Urothelium cell line (cell line): ENCODE results near the gene SPAG8.
A peak's percentile ranks its signal among the peaks of the same experiment; 100 is the strongest.

Experiments
- DNase-seq: peaks from one replicate; pipeline ENCODE4 v3.0.0; 2011; ENCODE audit warnings: low spot score, mixed read lengths
- FAIRE-seq: peaks from 2 replicates; lab custom pipeline; 2011; peaks lifted over from hg19 to GRCh38; lab: Jason Lieb, UNC

Gene SPAG8, protein sequence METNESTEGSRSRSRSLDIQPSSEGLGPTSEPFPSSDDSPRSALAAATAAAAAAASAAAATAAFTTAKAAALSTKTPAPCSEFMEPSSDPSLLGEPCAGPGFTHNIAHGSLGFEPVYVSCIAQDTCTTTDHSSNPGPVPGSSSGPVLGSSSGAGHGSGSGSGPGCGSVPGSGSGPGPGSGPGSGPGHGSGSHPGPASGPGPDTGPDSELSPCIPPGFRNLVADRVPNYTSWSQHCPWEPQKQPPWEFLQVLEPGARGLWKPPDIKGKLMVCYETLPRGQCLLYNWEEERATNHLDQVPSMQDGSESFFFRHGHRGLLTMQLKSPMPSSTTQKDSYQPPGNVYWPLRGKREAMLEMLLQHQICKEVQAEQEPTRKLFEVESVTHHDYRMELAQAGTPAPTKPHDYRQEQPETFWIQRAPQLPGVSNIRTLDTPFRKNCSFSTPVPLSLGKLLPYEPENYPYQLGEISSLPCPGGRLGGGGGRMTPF

GRCh38 chr9:35812025-35812602 is at the start of gene SPAG8:
TSS of gene SPAG8 (minus strand) at chr9:35812262. CDS start at chr9:35812147, 115 bp downstream.
- DNase-seq (peak; percentile 92), FAIRE-seq (no peak)

DNA sequence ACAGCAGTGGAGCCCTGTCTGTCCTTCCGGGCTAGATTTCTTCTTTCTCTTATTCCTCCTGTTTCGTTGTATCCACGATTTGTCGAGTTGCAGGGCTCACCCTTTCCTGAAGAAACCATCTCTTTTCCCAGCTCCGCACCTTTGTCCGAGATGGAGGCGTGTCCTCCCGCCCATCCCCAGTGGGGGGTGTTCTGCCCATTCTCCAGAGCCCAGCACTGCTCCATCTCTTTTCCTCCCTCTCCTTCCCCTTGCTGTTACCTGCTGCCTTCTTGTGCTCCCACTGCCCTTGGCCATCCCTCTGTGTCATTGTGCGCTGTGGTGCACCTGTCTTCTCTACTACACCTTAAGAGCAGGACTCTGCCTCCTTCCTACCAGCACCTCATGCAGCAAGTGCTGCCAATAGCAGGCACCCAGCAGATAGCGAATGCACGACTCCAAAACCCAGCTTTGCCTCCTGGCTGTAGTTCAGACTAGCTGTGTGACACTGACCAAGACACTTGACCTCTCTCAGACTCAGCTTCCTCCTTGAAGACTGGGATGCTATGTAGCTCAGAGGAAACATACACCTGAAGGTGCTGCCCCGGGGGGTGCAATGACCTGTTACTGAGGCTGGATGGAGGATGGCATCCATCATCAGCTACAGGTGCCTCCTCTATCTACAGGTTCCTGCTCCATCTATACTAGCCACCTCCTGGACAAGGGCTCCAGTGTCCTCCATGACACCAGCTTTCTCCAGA is 49.3 kb upstream of the SPAG8 start:
- no peak for FAIRE-seq

DNA sequence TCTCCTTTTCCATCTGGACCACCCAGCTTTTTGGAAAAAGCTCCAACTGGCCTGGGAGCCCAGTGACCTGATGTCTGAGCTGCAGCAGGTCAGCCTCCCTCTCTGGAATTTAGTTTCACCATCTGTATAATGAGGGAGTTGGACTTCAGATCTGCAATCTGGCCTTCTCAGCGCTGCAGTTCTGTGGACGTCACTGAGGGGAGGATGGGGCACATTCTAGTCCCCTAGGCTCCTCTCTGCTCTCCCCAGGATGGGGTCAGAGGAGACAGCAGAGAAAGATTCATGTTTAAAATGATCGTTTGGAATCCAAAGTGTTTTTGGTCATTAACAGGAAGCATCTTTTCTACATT is 47.9 kb upstream of the SPAG8 start:
- no peak for FAIRE-seq
- DNase-seq: no peak

More for the DNA sequence above, 49.3 kb upstream of the SPAG8 start:
- no peak for DNase-seq

DNA sequence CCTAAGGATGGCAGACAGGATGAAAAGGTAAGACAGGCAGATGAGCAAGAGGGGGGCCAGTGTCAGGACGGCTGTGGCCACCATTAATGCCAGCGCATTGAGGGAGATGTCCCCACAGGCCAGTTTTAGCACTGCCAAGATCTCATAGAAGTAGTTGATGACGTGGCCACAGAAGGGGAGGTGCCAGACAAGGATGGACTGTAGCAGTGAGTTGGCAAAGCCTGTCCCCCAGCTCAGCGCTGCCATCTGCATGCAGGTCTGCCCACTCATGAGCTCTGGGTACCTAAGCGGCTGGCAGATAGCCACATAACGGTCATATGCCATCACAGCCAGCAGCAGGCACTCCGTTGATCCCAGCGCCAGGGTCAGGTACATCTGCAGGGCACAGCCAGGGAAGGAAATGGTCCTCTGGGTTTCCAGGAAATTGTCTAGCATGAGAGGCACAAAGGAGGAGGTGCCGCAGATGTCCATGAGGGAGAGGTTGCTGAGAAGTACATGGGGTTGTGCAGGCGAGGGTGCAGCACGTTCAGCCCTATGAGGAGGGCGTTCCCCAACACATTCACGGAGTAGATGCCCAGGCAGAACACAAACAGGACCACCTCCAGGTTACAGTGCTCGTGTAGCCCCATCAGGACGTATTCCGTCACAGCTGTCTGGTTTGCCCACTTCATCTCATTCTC is 47.4 kb upstream of the SPAG8 start:
- FAIRE-seq: no peak
- DNase-seq: no peak

- DNase-seq (no peak), FAIRE-seq (no peak)
These were observed 46.4 kb upstream of the SPAG8 start for GRCh38 chr9:35858458-35858857.

GRCh38 chr9:35856882-35857281 is 44.8 kb upstream of the SPAG8 start:
- no peak for FAIRE-seq
- DNase-seq: no peak

DNA sequence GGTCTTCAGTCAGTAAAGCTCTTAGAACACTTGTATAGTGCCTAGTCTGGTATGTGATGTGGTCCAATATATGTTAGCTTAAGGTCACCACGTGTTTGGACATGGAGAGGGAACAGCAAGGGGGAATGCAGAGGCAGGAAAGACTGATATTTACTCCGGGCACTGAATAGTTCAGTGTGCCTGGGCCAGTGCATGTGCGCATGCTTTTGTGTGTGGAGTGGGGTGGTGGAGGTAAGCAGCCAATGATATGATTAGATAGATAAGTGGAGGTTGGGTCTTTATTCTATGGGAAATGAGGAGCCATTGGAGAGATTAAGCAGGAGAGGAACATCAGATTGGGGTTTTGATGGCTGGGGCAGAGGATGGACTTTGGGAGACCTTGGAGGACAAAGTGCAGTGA is 44.1 kb upstream of the SPAG8 start:
- FAIRE-seq (no peak), DNase-seq (no peak)

- DNase-seq (no peak), FAIRE-seq (no peak)
These were observed 42.2 kb upstream of the SPAG8 start for GRCh38 chr9:35854091-35854762.

GRCh38 chr9:35852876-35853865 is 41.1 kb upstream of the SPAG8 start:
- no peak for FAIRE-seq
- no peak for DNase-seq

- FAIRE-seq: no peak
These were observed 40.3 kb upstream of the SPAG8 start for GRCh38 chr9:35852267-35852815.

DNA sequence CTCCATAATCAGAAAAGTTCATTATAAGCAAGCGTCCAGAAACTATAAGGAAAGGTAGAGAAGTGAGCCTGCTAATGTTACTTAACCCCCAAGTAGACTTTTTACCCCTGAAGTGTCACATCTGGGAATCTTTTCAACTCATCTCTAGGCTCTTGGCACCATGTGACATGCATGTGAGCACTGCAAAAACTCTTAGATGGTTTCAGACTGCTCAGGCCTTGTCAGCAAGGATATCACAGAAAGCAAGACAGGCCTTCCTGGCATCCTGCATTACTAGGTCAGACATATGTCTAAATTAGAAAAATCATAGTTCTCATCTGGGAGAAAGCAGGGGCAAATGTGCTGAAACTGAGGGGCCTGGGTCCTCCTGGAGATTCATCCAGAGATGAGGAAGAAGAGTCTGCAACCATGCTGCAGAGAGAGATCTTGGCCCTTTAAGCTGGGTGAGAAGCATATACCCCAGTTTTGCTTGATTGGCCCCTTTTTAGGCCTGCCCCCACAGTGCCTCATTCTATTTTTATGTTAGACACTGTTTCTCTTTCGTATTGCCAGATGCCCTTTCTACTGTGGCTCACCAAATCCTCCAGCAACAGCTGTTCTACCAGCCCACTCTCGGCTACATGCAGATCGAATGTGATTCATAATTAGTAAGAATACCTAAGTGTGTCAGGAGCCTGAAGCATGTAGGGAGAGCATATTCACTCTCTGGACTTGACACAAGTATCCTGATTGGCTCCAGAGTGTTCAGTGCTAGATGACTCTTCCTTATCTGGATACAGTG is 35.9 kb upstream of the SPAG8 start:
- DNase-seq: no peak

More at GRCh38 chr9:35852267-35852815, 40.3 kb upstream of the SPAG8 start:
- DNase-seq: no peak

GRCh38 chr9:35845824-35846771 is 34.0 kb upstream of the SPAG8 start:
- DNase-seq: no peak
- FAIRE-seq: no peak

More for the DNA sequence above, 35.9 kb upstream of the SPAG8 start:
- FAIRE-seq: no peak

DNA sequence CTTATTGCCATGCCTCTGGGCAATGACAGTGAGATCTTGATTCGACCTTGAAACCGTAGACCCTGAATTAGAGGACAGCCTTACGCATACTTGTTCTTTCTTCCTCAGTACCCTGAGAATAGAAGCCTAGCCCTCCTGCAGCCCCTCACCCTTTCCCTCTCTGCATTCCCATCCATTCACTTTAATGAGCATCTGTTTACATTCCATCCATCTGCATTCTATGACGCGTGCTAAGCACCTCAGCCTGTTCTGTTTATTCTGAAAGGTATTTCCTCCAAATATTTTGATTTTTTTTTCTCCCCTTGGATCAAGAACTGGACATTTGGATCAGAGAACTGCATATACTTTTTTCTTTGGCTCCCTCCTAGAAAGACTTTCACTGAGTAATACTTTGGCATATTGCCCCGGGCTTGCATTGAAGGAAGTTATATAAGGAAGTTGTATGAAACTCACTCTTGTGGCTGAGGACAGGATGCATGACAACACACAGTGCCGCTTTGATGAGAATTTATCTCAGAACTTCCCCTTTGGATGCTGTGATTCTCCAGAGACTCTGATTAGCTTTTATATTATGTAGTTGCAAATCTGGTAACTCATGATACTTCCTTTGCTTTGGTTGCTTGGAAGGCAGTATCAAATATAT is 32.7 kb upstream of the SPAG8 start:
- FAIRE-seq (no peak), DNase-seq (peak; percentile 67)

DNA sequence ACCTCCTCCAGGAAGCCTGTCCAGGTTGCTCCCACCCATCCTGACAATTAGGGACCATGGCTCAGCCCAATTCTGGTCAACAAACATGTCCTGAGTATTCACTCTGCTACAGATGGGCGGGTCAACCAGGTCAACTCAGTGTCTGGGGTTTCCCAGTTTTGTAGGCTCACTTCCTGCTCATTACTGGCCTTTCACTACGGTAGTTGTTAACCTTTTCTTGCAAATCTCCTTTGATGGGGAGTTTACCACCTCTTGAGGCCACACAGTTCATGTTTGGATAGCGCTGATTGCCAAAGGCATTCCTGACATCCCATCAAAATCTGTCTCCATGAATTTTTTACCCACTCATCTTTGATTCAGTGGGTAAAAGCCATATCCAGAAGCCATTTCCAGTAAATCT is 30.7 kb upstream of the SPAG8 start:
- DNase-seq: no peak
- FAIRE-seq: no peak

GRCh38 chr9:35842020-35842745 is 30.1 kb upstream of the SPAG8 start:
- DNase-seq (no peak), FAIRE-seq (no peak)

- no peak for DNase-seq
- no peak for FAIRE-seq
These were observed 29.5 kb upstream of the SPAG8 start for GRCh38 chr9:35841645-35841900.
